Liver (tissue), 9 donors: ENCODE measurements around the gene UNC13A. TPM values are rescaled to one million over a fixed set of nuclear protein-coding genes. Genes with fewer than 3 reads are reported as not detected.

Experiments used
- DNase-seq: peaks from one replicate; pipeline ENCODE4 v3.0.0-alpha.2; 2017; ENCODE audit warnings: low spot score
- H3K27ac ChIP-seq, 2 donors: one replicate each; pipeline ENCODE4 v1.7.0; 2013; ENCODE audit warnings: inconsistent platforms in 2 of 2, low read length in 2 of 2, control low read depth in 1 of 2, low read depth in 1 of 2, mild to moderate bottlenecking in 1 of 2
- H3K27me3 ChIP-seq, 4 donors: one replicate each; pipeline versions ENCODE4 v1.6.1 to v1.7.0; 2013; ENCODE audit warnings: low read length in 3 of 4, inconsistent platforms in 1 of 4, mild to moderate bottlenecking in 1 of 4, moderate library complexity in 1 of 4; ENCODE audit not compliant: control insufficient read depth in 4 of 4, insufficient read depth in 4 of 4
- H3K36me3 ChIP-seq, 4 donors: one replicate each; pipeline versions ENCODE4 v1.6.1 to v1.7.0; 2013; ENCODE audit warnings: low read length in 3 of 4, mild to moderate bottlenecking in 3 of 4, low read depth in 1 of 4, moderate library complexity in 1 of 4; ENCODE audit not compliant: control insufficient read depth in 4 of 4, insufficient read depth in 3 of 4
- H3K4me1 ChIP-seq, 4 donors: one replicate each; pipeline versions ENCODE4 v1.6.1 to v1.7.0; 2013; ENCODE audit warnings: low read length in 3 of 4, mild to moderate bottlenecking in 3 of 4, moderate library complexity in 1 of 4; ENCODE audit not compliant: control insufficient read depth in 4 of 4, insufficient read depth in 4 of 4
- H3K4me3 ChIP-seq, 3 donors: one replicate each; pipeline versions ENCODE4 v1.6.1 to v1.7.0; 2013; ENCODE audit warnings: low read length in 3 of 3, control low read depth in 1 of 3, low read depth in 1 of 3, mild to moderate bottlenecking in 1 of 3
- H3K9ac ChIP-seq, 2 donors: one replicate each; pipeline ENCODE4 v1.7.0; 2013; ENCODE audit warnings: low read length in 2 of 2, mild to moderate bottlenecking in 2 of 2, moderate library complexity in 2 of 2, control low read depth in 1 of 2, low read depth in 1 of 2
- H3K9me3 ChIP-seq, 4 donors: one replicate each; pipeline versions ENCODE4 v1.6.1 to v1.7.0; 2013; ENCODE audit warnings: low read length in 3 of 4; ENCODE audit not compliant: control insufficient read depth in 4 of 4
- CTCF ChIP-seq: fragments of 150-350 bp; IDR thresholded peaks from 2 replicates; pipeline ENCODE4 v1.5.1; 2017; ENCODE audit warnings: improper control_type of control experiment, low read depth, low read length; ENCODE audit not compliant: missing input control
- EGR1 ChIP-seq, 2 donors: IDR thresholded peaks; 2 replicates each; pipeline ENCODE4 v1.6.1; 2016 to 2018; ENCODE audit warnings: antibody characterized with exemption in 2 of 2, low read depth in 2 of 2
- FOXA1 ChIP-seq: IDR thresholded peaks from 2 replicates; pipeline ENCODE4 v1.6.1; 2016; ENCODE audit warnings: antibody characterized with exemption
- FOXA2 ChIP-seq: IDR thresholded peaks from 2 replicates; pipeline ENCODE4 v1.6.1; 2016; ENCODE audit warnings: antibody characterized with exemption
- GABPA ChIP-seq, 2 donors: IDR thresholded peaks in 1 of 2; conservative IDR thresholded peaks in 1 of 2; 2 replicates each; pipeline ENCODE4 v1.6.1; 2016; ENCODE audit warnings: antibody characterized with exemption in 2 of 2, mild to moderate bottlenecking in 1 of 2, moderate library complexity in 1 of 2
- HNF4A ChIP-seq, 2 donors: conservative IDR thresholded peaks; 2 replicates each; pipeline ENCODE4 v1.6.1; 2016; ENCODE audit warnings: antibody characterized with exemption in 2 of 2, mild to moderate bottlenecking in 2 of 2
- HNF4G ChIP-seq: IDR thresholded peaks from 2 replicates; pipeline ENCODE4 v1.6.1; 2016; ENCODE audit warnings: antibody characterized with exemption
- JUND ChIP-seq, 2 donors: IDR thresholded peaks; 2 replicates each; pipeline ENCODE4 v1.6.1; 2016; ENCODE audit warnings: antibody characterized with exemption in 2 of 2
- NR2F2 ChIP-seq: IDR thresholded peaks from 2 replicates; pipeline ENCODE4 v1.6.1; 2016; ENCODE audit warnings: antibody characterized with exemption
- RAD21 ChIP-seq, 2 donors: IDR thresholded peaks; 2 replicates each; pipeline ENCODE4 v1.6.1; 2016; ENCODE audit warnings: antibody characterized with exemption in 2 of 2, mild to moderate bottlenecking in 2 of 2
- RXRA ChIP-seq, 2 donors: IDR thresholded peaks; 2 replicates each; pipeline ENCODE4 v1.6.1; 2017 to 2018; ENCODE audit warnings: antibody characterized with exemption in 2 of 2, mild to moderate bottlenecking in 1 of 2
- SP1 ChIP-seq: IDR thresholded peaks from 2 replicates; pipeline ENCODE4 v1.6.1; 2018; ENCODE audit warnings: antibody characterized with exemption, mild to moderate bottlenecking
- TAF1 ChIP-seq: conservative IDR thresholded peaks from 2 replicates; pipeline ENCODE4 v1.6.1; 2016; ENCODE audit warnings: antibody characterized with exemption, mild to moderate bottlenecking
- YY1 ChIP-seq: IDR thresholded peaks from 2 replicates; pipeline ENCODE4 v1.6.1; 2016; ENCODE audit warnings: antibody characterized with exemption, mild to moderate bottlenecking
- WGBS: extraction: QIAGEN DNeasy Blood & Tissue Kit; methylation state at CpG from one replicate; pipeline ENCODE4 v1.1.7; 2013; 5-methylcytosine and 5-hydroxymethylcytosine counted together
- polyA plus RNA-seq, 2 donors: library from polyadenylated mRNA; stranded (reverse) in 1 of 2; unstranded in 1 of 2; fragments of 200-250 nt in 1 of 2; fragments of >200 nt in 1 of 2; fragmentation: Nextera tagmentation in 1 of 2; extraction: Ambion mirVana in 1 of 2; gene quantifications; one replicate each; pipeline versions ENCODE4 v1.2.1 to v1.2.3, GENCODE V29; 2013 to 2015
- total RNA-seq, 2 donors: library from RNA; depleted of rRNA; stranded (reverse); fragments of >200 nt; gene quantifications; one replicate each; pipeline ENCODE4 v1.2.3, GENCODE V29; 2014
- TF ChIP-seq, protein P1 (sequence below): IDR thresholded peaks from 2 replicates; pipeline ENCODE4 v1.6.1; 2016; ENCODE audit warnings: antibody characterized with exemption, mild to moderate bottlenecking
- TF ChIP-seq, protein P2 (sequence below): IDR thresholded peaks from 2 replicates; pipeline ENCODE4 v1.6.1; 2016; ENCODE audit warnings: antibody characterized with exemption
- TF ChIP-seq, protein P3 (sequence below): IDR thresholded peaks from 2 replicates; pipeline ENCODE4 v1.6.1; 2016; ENCODE audit warnings: antibody characterized with exemption
- TF ChIP-seq, protein P4 (sequence below): IDR thresholded peaks from 2 replicates; pipeline ENCODE4 v1.6.1; 2016; ENCODE audit warnings: antibody characterized with exemption
- donor health status: healthy.
- donor health status: healthy.
- donor health status: healthy.
- donor health status: healthy.
- donor health status: healthy.

Gene UNC13A
- total and polyA plus RNA-seq, 4 donors = under 0.01 to 0.01 TPM; not detected in 2

DNA sequence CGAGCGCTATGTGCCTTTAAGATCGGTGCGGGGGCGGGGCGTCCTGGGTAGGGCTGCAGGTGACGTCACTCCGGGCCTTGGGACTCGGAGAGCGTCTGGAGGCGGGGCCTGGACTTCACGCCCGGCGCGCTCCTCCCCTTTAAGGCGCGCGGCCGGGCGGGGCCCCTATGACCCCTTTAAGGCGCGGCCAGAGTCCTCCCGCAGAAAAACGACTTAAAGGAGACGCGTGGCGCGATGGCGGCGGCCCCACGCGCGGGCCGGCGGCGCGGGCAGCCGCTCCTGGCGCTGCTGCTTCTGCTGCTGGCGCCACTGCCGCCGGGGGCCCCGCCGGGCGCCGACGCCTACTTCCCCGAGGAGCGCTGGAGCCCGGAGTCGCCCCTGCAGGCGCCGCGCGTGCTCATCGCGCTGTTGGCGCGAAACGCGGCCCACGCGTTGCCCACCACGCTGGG is 132.7 kb downstream of the UNC13A start, which contains the start of gene COLGALT1:
TSS of gene COLGALT1 (plus strand) at position 170 of the 449 bp plus-strand sequence. CDS start at position 235, 65 bp downstream.
- H3K9me3 ChIP-seq = no peaks in the 10 kb centered on the region
- WGBS = under 1% methylated on average over 64 of the region's 64 CpGs
- peaks cover 4 to 16% (median 9%) of the 10 kb centered on the region in 4 donors for H3K4me1 ChIP-seq
- peak within 1 kb of the TSS; percentile 63 to 71 for H3K27ac ChIP-seq
- peak; percentile 99 for DNase-seq
- peak; percentile 56 for TF ChIP-seq YY1
- TF ChIP-seq, protein P1, sequence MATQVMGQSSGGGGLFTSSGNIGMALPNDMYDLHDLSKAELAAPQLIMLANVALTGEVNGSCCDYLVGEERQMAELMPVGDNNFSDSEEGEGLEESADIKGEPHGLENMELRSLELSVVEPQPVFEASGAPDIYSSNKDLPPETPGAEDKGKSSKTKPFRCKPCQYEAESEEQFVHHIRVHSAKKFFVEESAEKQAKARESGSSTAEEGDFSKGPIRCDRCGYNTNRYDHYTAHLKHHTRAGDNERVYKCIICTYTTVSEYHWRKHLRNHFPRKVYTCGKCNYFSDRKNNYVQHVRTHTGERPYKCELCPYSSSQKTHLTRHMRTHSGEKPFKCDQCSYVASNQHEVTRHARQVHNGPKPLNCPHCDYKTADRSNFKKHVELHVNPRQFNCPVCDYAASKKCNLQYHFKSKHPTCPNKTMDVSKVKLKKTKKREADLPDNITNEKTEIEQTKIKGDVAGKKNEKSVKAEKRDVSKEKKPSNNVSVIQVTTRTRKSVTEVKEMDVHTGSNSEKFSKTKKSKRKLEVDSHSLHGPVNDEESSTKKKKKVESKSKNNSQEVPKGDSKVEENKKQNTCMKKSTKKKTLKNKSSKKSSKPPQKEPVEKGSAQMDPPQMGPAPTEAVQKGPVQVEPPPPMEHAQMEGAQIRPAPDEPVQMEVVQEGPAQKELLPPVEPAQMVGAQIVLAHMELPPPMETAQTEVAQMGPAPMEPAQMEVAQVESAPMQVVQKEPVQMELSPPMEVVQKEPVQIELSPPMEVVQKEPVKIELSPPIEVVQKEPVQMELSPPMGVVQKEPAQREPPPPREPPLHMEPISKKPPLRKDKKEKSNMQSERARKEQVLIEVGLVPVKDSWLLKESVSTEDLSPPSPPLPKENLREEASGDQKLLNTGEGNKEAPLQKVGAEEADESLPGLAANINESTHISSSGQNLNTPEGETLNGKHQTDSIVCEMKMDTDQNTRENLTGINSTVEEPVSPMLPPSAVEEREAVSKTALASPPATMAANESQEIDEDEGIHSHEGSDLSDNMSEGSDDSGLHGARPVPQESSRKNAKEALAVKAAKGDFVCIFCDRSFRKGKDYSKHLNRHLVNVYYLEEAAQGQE = no peak
- TF ChIP-seq RAD21 (IDR thresholded peaks at IDR 0.05) = no peak
- TF ChIP-seq FOXA2 = no peak
- peak; percentile 41 to 48 for TF ChIP-seq HNF4A (conservative IDR thresholded peaks at IDR 0.05)
- TF ChIP-seq GABPA (IDR thresholded peaks at IDR 0.05 in 1 of 2, conservative IDR thresholded peaks at IDR 0.05 in 1 of 2) = no peak
- no peak for TF ChIP-seq CTCF
- peak; percentile 87 to 92 for TF ChIP-seq EGR1 (IDR thresholded peaks at IDR 0.05; ENCODE audit: low read depth in 2 of 2)
- TF ChIP-seq, protein P2, sequence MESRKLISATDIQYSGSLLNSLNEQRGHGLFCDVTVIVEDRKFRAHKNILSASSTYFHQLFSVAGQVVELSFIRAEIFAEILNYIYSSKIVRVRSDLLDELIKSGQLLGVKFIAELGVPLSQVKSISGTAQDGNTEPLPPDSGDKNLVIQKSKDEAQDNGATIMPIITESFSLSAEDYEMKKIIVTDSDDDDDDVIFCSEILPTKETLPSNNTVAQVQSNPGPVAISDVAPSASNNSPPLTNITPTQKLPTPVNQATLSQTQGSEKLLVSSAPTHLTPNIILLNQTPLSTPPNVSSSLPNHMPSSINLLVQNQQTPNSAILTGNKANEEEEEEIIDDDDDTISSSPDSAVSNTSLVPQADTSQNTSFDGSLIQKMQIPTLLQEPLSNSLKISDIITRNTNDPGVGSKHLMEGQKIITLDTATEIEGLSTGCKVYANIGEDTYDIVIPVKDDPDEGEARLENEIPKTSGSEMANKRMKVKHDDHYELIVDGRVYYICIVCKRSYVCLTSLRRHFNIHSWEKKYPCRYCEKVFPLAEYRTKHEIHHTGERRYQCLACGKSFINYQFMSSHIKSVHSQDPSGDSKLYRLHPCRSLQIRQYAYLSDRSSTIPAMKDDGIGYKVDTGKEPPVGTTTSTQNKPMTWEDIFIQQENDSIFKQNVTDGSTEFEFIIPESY = no peak
- no peak for TF ChIP-seq NR2F2
- TF ChIP-seq, protein P3, sequence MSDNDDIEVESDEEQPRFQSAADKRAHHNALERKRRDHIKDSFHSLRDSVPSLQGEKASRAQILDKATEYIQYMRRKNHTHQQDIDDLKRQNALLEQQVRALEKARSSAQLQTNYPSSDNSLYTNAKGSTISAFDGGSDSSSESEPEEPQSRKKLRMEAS = peak; percentile 71
- peak; percentile 73 to 74 for TF ChIP-seq JUND (IDR thresholded peaks at IDR 0.05)
- TF ChIP-seq RXRA (IDR thresholded peaks at IDR 0.05) = peak; percentile 12 to 15
- TF ChIP-seq FOXA1 = no peak
- TF ChIP-seq HNF4G = no peak
- TF ChIP-seq TAF1 = no peak
- TF ChIP-seq, protein P4, sequence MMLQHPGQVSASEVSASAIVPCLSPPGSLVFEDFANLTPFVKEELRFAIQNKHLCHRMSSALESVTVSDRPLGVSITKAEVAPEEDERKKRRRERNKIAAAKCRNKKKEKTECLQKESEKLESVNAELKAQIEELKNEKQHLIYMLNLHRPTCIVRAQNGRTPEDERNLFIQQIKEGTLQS = no peak
- TF ChIP-seq SP1 = peak; percentile 56
- peak within 1 kb of the TSS; percentile 65 to 97 (median 76) for H3K4me3 ChIP-seq
- H3K27me3 ChIP-seq = no peaks in the 10 kb centered on the region
- peaks cover 0 to 12% (median 5%) of the 10 kb centered on the region in 4 donors for H3K36me3 ChIP-seq
- H3K9ac ChIP-seq = peak within 1 kb of the TSS; percentile 52
